Activated CD8-positive, alpha-beta memory T cell treated with anti-CD3 and anti-CD28 coated beads, Interleukin-2, amount 50 U/mL, for 24 hours (primary cell): Measurements from ENCODE around the gene GLG1.
"Not testable (repeated sequence)": the region's sequence is repeated elsewhere in the genome, so short reads cannot be mapped to it uniquely, and the experiment has no call there.

Experiments
- DNase-seq: peaks from one replicate; pipeline ENCODE4 v3.0.0-alpha.2; 2020; ENCODE audit errors: extremely low read depth

Gene GLG1

GRCh38 chr16:74606521-74607309, at the start of gene GLG1:
Gene GLG1 (minus strand): TSS chr16:74607114. CDS start chr16:74607094, 20 bp downstream.
- DNase-seq: peak; percentile 64

DNA sequence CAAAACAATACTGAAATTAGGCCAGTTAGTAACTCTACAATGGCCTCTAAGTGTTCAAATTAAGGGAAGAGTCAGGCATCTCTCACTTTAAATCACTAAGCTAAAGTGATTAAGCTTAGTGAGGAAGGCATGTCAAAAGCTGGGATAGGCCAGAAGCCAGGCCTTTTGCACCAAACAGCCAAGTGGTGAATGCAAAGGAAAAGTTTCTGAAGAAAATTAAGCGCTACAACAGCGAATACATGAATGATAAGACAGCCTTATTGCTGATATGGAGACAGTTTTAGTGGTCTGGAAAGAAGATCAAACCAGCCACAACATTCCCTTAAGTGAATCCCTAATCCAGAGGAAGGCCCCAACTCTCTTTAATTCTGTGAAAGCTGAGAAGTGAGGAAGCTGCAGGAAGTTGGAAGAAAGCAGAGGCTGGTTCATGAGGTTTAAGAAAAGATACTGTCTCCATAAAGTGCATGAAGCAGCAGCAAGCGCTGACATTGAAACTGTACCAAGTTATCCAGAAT, 47.7 kb upstream of the GLG1 start:
- DNase-seq: no peak

- not testable (repeated sequence) for DNase-seq
Observed at GRCh38 chr16:74652883-74653282, 46.0 kb upstream of the GLG1 start.

DNA sequence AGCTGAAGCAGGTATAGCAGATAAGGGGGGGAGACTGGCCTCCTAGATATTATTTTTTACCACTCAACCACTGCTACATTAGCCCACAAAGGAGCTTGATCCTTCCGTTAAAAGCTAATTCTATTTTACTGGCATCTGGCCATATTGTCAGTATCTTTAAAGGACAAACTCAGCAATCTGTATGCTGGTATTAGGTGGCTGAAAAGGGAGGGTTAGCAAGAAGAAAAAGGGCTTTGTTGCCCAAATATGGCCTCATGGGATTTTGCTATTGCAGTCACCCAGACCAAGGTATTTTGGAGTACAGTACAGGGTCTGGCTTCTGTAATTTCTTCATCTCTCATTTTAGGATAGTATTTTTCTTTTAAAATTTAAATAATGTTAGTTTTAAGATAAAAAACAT, 45.3 kb upstream of the GLG1 start:
- DNase-seq: no peak

DNA sequence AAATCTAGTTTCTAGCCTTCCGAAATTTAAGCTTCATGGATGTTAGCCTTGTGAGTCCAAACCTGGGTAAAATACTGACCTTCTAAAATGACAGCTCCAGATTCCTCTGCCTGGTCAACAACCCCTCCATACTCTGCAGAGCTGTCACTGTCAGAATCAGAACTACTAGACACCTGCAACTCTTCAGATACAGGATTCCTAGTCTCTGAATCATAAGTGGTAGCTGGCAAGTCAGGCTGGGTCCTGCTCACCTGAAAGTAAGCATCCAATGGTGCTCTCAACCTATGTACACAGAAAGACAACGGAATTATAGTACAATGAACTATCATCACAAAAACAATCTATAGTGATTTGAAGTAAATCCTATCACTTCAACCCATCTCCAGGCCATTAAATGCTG, 44.9 kb upstream of the GLG1 start:
- DNase-seq: no peak

GRCh38 chr16:74650966-74651567, 44.2 kb upstream of the GLG1 start:
- no peak for DNase-seq

- DNase-seq: no peak
Observed at GRCh38 chr16:74649839-74650504, 43.1 kb upstream of the GLG1 start.

GRCh38 chr16:74641969-74642368, 35.1 kb upstream of the GLG1 start:
- no peak for DNase-seq

GRCh38 chr16:74637742-74638453, 31.0 kb upstream of the GLG1 start:
- DNase-seq: no peak

- DNase-seq: no peak
Observed at GRCh38 chr16:74635303-74635702, 28.4 kb upstream of the GLG1 start.

- no peak for DNase-seq
Observed at GRCh38 chr16:74633686-74634085, 26.8 kb upstream of the GLG1 start.

DNA sequence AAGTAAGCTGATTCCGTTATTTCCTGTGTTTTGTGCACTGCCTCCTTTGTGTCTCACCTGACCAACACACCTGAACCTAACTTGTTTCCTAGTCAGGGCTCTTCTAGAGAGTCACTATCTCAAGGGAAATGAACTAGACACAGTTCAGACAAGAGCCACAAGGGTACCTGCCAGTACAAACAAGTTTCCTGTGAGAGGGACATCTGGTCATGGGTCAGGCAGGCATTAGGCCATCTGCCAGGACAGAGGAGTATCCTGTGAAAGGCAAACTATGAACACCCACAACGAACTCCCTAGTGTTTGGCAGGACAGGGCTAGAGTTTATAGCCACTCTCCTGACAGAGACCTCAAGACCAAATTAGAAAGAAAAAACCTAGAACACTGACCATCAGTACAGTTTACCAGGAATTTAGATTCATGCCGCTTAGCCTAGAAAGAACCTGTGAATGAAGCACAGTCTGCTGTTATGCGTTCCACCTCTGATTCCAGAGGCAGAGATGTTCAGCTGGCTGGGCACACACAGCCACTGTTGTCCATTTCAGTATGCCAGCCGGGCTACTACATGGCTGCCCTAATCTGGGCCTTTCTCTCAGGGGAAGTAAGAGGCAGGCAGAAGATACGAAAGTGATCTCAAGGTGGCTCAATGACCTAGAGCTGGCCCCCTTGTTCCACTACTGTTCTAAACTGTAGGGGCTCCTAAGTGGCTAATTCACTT, 20.7 kb upstream of the GLG1 start:
- DNase-seq: no peak

- no peak for DNase-seq
Observed at GRCh38 chr16:74626741-74627416, 20.0 kb upstream of the GLG1 start.

DNA sequence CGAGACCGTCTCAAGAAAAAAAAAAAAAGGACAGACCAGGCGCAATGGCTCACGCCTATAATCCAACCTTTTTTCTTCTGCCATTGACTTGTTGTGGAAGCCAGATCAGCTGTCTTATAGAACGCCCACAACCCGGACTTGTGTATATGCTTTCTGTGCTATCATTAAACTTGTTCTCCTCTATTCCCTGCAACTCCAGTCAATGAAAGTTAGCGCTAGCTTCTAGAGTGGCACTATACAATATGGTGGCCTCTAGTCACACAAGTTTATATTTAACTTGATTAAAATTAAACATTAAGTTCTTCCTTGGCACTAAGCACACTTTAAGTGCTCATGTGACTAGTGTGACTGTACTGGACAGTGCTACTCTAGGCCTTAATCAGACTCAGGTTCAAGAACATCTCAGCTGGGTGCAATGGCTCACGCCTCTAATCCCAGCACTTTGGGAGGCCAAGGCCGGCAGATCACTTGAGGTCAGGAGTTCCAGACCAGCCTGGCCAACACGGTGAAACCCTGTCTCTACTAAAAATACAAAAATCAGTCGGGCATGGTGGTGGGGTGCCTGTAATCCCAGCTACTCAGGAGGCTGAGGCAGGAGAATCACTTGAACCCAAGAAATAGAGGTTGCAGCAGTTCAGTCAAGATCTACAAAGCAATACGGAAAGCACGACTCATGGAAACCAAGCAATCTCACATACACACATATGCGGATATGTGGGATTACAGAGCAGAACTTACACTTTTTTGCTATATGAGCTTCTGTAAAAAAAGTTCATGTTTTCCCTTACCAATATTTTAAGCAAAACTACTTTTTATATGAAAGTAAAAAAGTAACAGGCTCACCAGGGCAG, 18.8 kb upstream of the GLG1 start:
- DNase-seq: no peak

- DNase-seq: no peak
Observed at GRCh38 chr16:74623839-74624235, 16.9 kb upstream of the GLG1 start.

GRCh38 chr16:74623214-74623838, 16.4 kb upstream of the GLG1 start:
- DNase-seq: no peak

DNA sequence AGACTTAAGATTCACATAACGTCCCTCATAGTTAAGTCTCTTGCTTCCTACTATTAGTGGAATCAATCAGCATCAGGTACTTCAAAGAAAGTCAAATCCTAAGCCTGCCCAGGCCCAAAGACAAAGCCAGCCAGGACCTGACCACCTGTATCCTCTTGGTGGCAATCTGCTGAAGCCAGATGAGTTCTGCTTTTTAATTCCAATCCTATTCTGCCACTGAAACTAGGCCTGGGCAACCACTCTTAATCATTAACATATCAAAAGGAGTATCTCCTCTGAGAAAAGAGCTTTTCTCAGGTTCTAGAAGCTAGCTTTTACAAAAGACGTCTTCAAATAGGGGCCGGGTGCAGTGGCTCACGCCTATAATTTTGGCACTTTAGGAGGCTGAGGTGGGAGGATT, 15.1 kb upstream of the GLG1 start:
- DNase-seq: no peak

DNA sequence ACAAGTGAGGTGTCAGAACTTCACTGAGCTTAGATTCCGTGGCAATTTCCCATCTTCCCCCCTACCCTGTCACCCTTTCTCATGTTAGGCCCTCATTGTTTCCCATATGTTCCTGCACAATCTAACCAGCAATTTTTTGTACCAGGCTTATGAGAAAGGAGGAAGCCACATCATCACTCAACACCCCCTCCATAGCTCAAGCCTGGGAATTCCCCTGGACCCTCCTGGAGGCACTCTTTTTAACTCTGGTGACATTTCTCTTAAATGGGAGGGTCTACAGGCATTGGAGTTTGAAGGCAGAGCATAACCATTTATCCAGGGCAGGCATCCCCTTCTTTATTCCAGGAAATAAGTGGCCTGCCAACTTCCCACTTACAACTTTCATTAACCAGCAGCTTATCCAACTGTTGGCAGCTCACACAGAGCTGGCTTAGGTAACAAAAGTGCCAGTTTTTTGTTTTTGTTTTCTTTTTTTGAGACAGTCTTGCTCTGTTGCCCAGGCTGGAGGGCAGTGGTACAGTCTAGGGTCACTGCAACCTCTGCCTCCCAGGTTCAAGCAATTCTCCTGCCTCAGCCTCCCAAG, 10.4 kb upstream of the GLG1 start:
- no peak for DNase-seq

- no peak for DNase-seq
Observed at GRCh38 chr16:74611721-74612120, 4.8 kb upstream of the GLG1 start.
